ENCODE data around the gene TMEM183A.

GRCh38 chr1:202958544-202959275 is 48.5 kb upstream of the TMEM183A start:
- TF ChIP-seq, protein P1, sequence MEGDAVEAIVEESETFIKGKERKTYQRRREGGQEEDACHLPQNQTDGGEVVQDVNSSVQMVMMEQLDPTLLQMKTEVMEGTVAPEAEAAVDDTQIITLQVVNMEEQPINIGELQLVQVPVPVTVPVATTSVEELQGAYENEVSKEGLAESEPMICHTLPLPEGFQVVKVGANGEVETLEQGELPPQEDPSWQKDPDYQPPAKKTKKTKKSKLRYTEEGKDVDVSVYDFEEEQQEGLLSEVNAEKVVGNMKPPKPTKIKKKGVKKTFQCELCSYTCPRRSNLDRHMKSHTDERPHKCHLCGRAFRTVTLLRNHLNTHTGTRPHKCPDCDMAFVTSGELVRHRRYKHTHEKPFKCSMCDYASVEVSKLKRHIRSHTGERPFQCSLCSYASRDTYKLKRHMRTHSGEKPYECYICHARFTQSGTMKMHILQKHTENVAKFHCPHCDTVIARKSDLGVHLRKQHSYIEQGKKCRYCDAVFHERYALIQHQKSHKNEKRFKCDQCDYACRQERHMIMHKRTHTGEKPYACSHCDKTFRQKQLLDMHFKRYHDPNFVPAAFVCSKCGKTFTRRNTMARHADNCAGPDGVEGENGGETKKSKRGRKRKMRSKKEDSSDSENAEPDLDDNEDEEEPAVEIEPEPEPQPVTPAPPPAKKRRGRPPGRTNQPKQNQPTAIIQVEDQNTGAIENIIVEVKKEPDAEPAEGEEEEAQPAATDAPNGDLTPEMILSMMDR (IDR thresholded peaks at IDR 0.05 in 2 of 3, conservative IDR thresholded peaks at IDR 0.05 in 1 of 3; ENCODE audit: borderline replicate concordance in 1 of 3, insufficient read depth in 1 of 3, low read depth in 2 of 3, low read length in 2 of 3) = no peak
- TF ChIP-seq SIN3A (IDR thresholded peaks at IDR 0.05; ENCODE audit: low read depth) = peak; percentile 68
- TF ChIP-seq EZH2 (IDR thresholded peaks at IDR 0.05) = no peak
- TF ChIP-seq POLR2AphosphoS5 (IDR thresholded peaks at IDR 0.05; ENCODE audit: low read depth, low read length) = no peak
- TF ChIP-seq POLR2A (IDR thresholded peaks at IDR 0.05; ENCODE audit: borderline replicate concordance, extremely low read depth, insufficient read depth, insufficient read length) = no peak
- TF ChIP-seq, protein P2, sequence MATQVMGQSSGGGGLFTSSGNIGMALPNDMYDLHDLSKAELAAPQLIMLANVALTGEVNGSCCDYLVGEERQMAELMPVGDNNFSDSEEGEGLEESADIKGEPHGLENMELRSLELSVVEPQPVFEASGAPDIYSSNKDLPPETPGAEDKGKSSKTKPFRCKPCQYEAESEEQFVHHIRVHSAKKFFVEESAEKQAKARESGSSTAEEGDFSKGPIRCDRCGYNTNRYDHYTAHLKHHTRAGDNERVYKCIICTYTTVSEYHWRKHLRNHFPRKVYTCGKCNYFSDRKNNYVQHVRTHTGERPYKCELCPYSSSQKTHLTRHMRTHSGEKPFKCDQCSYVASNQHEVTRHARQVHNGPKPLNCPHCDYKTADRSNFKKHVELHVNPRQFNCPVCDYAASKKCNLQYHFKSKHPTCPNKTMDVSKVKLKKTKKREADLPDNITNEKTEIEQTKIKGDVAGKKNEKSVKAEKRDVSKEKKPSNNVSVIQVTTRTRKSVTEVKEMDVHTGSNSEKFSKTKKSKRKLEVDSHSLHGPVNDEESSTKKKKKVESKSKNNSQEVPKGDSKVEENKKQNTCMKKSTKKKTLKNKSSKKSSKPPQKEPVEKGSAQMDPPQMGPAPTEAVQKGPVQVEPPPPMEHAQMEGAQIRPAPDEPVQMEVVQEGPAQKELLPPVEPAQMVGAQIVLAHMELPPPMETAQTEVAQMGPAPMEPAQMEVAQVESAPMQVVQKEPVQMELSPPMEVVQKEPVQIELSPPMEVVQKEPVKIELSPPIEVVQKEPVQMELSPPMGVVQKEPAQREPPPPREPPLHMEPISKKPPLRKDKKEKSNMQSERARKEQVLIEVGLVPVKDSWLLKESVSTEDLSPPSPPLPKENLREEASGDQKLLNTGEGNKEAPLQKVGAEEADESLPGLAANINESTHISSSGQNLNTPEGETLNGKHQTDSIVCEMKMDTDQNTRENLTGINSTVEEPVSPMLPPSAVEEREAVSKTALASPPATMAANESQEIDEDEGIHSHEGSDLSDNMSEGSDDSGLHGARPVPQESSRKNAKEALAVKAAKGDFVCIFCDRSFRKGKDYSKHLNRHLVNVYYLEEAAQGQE (IDR thresholded peaks at IDR 0.05; ENCODE audit: low read depth) = no peak
- no peak for TF ChIP-seq YY1 (IDR thresholded peaks at IDR 0.05; ENCODE audit: extremely low read depth, insufficient replicate concordance, low read depth, low read length)
- TF ChIP-seq CEBPB (IDR thresholded peaks at IDR 0.05; ENCODE audit: low read depth) = no peak
- no peak for TF ChIP-seq TCF7L2 (IDR thresholded peaks at IDR 0.05; ENCODE audit: borderline replicate concordance, extremely low read depth, insufficient read depth, insufficient read length)
- TF ChIP-seq ZNF274 (IDR thresholded peaks at IDR 0.05; ENCODE audit: low read depth, low read length) = no peak
- TF ChIP-seq RAD21 (IDR thresholded peaks at IDR 0.05; ENCODE audit: low read depth) = no peak
- TF ChIP-seq EGR1 (IDR thresholded peaks at IDR 0.05; ENCODE audit: low read depth) = no peak
